HL-60/S4 treated with retinoic acid at 250 ng/mL for 4 days and 3 days (cell line): Measurements from ENCODE around the gene ARRB2.

ENCODE experiments used
- in situ Hi-C: fragments of 300-500 bp; cut with MboI; formaldehyde crosslinking; loops from 2 replicates; pipeline ENCODE4 v1.7.0; 2022; ENCODE audit warnings: low sequenced_read_pairs

ARRB2 gene

DNA sequence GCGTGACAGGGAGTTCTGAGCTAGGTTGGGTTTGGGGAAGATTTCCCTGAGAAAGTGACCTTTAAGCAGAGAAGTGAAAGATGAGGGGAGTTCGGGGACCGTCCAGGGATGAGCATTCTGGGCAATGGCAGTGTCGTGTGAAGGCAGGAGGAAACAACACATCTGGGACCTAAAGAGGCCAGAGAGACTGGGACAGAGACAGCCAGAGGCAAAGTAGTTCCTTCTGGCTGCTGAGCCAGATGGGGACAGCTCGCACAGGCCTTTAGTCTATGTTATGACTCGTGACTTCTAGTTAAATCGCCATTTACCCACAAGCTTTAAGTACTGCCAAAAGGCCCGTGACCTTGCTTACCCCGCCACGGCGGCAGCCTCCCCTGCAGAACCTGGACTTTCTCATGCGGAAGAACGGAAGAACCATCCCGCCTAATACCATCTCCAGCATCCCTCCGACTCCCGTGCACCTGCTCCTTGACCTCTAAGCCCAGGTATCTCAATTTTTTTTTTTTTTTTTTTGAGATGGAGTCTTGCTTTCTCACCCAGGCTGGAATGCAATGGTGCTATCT is 12.3 kb downstream of the ARRB2 start:
- in situ Hi-C loops: no loop called here

DNA sequence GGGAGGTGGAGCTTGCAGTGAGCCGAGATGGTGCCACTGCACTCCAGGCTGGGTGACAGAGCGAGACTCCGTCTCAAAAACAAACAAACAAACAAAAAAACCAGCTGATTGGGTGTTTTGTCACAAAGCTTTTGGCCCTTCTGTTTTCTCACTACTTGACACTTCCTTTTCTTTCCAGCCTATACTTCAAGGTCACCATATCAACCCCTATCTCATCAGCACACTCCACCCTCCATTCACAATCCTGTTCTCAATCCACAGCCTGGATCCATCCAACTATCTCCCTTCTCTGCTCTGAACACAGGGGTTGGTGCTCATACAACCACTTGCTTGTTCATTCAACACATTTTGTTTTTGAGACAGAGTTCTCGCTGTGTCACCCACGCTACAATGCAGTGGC is 14.2 kb downstream of the ARRB2 start:
- in situ Hi-C loops: no loop called here

DNA sequence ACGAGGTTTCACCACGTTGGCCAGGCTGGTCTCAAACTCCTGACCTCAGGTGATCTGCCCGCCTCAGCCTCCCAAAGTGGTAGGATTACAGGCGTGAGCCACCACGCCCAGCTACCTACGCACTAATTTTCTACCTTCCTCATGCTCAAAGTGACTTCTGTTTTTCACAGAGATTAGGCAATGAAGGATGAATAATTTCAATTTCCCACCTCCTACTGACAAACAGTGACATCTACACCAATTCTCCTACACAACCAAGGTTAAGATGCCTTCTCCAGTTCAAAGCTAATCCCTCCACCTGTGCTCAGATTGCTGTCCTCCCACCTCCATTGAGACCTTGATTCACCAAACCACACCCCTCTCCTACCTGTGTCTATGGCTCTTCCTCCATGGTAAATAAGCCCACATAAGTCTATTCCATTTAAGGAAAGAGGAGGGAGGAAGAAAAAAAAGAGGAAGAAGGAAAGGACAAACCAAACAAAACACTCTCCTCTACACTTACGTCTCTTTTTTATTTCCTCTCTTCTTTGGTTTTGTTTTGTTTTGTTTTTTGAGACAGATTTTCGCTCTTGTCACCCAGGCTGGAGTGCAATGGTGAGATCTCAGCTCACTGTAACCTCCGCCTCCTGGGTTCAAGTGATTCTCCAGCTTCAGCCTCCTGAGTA is 15.3 kb downstream of the ARRB2 start:
- in situ Hi-C loops: no loop called here

DNA sequence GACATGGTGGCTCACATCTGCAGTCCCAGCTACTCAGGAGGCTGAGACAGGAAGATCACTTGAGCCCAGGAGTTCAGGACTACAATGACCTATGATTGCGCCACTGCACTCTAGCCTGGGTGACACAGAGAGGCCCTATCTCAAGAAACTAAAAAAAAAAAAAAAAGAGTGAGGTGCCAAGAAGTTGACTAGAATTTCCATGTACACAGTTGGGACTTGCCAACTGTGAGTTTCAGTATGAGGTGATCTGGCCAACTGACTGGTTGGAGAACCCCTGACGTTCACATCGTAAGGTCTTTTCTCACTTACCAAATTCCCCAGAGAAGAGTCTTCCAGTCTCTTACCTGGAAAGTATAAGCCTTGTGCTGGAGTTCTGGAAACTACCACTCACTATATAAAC is 17.7 kb downstream of the ARRB2 start:
- in situ Hi-C loops: no loop called here

DNA sequence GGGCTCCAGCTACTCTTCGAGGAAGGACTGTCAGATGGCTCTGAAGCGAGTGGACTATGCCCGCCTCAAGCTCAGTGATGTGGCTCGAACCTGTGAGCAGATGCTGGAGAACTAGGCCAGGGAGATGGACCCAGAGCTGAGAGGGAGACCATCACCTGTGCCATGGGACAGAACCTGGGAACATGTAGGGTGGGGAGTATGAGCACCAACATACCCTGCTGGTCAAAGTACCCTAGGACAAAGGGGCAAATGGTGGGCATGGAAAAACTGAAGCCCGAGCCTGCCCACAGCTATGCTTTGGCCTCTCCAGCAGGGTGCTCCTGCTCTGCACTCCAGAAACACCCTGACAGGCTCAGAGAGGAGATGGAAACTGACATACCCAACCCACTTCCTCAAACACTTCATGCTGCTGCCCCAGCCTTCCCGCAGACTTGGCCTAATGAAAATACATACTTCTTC is 22.7 kb downstream of the ARRB2 start:
- in situ Hi-C loops: no loop called here

DNA sequence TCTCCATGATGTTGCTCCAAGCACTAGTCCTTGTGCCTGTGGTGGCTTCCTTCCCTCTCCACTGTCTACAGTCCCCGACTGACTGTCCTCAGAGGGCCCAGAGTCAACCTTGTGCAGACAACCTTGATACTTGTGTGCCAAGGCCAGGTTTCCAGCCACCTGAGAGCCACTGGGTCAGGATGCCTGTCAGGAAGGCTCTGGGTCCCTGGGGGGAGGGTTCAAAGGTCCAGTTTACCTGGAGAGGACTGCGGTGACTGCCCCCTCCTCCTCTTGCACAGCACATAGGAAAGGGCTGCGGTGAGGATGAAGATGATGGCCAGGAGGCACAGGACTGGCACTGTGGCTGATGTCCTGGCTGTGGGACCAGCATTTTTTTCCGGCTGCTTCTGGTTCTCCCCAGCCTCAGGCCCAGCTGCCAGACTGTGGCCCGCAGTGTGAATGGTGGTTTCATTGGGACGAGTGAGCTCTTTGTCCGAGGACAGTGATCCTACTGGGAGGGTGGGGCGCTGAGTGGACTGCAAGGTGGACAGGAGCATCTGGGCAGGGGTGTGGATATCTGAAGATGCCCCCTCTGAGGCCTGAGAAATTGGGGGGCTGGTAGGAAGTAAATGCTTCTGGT is 24.5 kb downstream of the ARRB2 start:
- in situ Hi-C loops: no loop called here

DNA sequence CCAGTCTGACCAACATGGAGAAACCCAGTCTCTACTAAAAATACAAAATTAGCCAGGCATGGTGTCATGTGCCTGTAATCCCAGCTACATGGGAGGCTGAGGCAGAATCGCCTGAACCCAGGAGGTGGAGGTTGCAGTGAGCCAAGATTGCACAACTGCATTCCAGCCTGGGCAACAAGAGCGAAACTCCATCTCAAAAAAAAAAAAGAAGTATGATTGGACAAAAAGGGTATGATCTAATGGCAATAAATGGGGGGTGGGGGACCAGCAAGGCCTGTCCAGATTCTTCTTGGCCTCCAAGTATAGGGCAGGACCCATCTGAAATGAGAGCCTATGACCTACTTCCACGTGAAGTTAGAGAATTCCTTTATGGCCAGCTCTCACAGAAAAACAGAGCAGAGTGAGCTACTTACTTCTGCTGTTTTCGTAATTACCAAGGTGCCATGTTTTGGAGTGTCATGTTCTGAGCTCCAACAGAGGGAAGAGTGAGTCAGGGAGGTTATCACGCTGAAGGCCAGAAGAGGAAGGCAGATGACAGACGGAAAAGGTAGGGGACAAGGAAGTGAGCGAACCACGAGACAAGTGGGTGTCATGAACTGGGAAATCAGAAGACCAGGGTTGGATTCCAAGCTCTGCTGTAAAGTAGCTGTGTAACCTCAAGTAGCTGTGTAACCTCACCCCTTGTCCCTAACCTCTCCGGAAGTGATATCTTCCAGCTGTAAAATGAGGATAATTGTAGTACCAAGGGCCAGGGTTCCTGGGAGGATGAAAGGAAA is 25.6 kb downstream of the ARRB2 start:
- in situ Hi-C loops: no loop called here

DNA sequence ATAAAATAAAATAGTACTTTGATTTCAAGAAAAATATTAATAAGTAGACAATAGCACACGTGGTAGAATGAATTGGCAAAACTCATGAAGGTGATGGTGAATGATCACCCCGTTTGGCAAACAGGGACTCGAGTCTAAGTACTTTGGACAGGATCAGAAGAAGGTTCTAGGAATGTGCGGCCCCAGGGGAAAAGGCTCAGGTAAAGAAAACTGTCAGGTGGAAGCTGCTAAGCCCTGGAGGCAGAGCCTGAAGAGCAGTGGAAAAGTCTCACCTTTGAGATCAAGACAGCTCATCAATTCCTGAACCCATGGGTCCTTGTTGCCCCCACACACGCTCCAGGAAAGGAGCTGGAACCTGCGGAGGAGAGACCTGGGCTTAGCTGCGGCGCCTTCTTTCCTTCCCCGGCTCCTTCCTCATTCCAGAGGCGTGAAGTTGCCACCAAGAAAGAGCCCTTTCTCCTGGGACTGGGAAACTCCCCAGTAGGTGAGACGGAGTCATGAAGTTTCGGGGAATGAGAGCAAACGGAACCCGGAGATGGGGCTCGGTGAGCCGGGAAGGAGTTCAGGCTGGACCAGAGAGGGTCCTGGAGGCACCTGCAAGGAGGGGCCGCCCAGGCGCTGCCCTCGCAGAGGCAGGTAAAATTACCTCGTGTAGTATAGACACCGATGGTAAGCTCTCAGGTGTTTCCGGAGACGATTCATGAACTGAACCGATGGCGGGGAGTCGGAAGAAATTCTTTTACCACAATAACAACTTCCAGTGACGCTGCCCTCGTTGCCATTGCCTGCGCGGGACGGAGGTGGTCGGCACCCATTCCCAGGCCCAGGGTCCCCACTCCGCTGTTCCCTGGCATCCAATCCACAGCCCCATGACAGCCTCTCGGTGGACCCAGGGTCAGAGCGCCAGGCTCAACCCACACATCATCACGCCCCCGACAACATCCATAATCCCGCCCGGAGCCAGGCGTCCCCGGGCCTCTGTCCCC is 28.0 kb downstream of the ARRB2 start:
- in situ Hi-C loops: no loop called here

DNA sequence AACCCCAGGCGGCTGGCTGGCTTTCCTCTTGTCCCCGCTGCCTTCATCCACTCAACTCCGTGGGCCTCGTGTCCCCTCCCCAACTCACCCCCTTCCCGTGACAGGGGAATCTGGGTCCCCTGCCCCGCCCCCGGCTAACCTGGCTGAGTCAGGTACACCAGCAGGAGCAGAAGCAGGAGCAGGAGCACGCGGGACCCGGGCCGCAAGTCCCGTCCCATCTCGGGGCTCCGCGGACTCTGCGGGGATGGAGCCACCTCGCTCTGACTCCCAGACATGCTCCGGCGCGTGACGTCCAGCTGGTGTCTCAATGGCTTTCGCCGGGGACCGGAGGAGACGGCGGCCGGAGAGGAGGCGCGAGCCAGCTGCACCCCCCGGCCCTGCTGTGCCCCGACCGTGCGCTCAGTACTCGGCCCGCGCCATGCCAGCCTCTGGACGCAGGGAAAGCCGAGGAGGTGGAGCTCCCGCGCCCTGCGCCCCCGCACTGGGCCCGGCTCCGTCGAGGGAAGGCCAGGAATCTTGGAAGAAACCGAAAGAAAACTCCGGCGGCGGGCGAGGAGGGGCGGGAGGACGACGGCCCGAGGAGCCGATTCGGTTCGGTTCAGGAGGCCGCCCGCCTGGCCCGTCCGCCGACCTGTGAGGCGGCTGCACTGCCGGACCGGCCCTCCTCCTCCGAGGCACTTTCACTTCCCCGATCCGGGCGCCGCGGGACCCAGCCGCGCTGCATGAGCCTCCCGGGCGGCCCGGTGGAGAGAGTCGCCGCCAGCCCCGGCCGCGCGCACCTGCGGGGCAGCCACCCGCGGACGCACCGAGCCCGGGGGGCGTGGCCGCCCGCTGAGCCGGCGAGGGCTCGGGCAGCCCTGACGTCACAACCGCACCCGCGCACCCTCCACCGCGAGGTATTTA is 28.9 kb downstream of the ARRB2 start, which contains the start of the genes CXCL16 and ZMYND15:
TSS of gene CXCL16 (minus strand) at position 807 of the 903 bp plus-strand sequence. CDS start at position 218, 589 bp downstream.
TSS of gene ZMYND15 (plus strand) at position 712 of the 903 bp plus-strand sequence. CDS start 716 bp downstream, outside the sequence.
- in situ Hi-C loops: no loop called here

DNA sequence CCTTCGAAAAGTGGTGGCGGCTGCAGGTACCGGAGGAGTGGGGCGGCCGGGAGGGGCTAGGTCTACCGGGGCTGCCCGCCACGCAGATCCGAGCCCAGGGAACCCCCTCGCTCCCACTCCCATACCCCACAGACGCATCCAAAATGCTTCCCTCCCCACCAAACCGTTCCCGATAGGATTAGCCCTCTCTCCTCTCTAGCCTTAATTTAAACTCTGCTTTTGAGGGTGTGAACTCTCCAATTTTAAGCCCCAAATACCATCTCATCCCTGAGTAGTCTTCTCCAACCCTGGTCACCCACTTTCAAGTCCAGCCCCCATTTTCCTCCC is 29.6 kb downstream of the ARRB2 start:
- in situ Hi-C loops: no loop called here

DNA sequence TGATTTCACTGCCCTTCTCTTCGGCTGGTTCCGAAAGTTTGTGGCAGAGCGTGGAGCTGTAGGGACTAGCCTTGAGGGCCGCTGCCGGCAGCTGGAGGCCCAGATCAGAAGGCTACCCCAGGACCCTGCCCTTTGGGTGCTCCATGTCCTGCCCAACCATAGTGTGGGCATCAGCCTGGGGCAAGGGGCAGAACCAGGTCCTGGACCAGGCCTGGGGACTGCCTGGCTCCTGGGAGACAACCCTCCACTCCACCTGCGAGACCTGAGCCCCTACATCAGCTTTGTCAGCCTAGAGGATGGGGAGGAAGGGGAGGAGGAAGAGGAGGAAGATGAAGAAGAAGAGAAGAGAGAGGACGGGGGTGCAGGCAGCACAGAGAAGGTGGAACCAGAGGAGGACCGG is 30.2 kb downstream of the ARRB2 start:
- in situ Hi-C loops: no loop called here

DNA sequence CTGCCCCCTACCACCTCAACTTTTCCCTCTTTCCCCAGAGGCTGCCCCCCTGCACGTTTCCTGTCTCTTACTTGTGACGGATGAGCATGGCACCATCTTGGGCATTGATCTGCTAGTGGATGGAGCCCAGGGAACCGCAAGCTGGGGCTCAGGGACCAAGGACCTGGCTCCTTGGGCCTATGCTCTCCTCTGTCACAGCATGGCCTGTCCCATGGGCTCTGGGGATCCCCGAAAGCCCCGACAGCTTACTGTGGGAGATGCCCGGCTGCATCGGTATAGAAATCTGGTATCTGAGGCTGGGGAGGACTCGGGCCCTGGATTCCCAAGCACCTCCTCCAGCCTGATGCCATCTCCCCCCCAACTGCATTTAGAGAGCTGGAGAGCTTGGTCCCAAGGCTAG is 31.1 kb downstream of the ARRB2 start:
- in situ Hi-C loops: no loop called here

DNA sequence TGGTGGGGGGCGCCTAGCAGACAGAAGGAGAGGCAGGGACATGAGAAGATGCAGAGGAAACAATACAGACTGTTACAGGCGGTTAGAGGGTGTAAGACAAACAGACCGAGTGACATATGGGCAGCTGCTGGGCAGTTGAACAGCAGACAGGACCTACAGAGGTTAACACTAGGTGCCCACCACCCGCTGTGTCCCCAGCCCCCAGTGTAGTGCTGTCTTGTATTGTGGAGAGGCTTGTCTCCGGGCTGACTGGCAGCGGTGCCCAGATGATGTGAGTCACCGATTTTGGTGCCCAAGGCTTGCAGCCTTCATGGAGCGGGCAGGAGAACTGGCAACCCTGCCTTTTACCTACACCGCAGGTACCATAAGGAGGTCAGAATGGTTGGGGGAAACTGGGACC is 31.7 kb downstream of the ARRB2 start:
- in situ Hi-C loops: no loop called here

DNA sequence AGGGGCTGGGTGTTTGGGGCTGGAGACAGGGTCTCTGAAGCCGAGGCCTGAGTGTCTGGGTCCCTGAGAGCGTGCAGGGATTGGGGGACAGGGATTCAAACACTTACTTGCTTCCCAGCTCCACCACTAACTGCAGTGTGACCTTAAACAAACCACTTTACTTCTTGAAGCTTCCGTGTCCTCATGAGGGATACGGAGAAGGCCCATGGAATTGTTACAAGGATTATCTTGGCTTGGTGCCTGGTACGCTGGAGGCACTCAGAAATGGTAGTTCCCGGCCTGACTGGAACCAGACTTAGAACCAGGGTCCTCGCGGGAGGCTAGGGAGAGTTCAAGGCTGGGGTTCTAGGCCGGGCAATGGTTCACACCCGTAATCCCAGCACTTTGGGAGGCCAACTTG is 32.2 kb downstream of the ARRB2 start:
- in situ Hi-C loops: no loop called here

DNA sequence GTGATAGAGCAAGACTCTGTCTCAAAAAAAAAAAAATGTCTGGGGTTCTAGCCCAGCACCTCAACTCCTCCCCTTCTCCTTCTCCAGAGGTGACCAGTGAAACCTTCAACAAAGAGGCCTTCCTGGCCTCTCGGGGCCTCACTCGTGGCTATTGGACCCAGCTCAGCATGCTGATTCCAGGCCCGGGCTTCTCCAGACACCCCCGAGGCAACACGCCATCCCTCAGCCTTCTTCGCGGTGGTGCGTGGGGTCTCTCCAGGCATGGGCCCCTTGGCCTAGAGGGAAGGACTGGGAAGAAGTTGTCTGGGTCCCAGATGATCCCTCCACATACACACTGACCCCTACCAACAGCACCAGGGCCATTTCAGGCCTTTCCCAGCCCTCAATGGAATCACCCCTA is 32.8 kb downstream of the ARRB2 start:
- in situ Hi-C loops: no loop called here

DNA sequence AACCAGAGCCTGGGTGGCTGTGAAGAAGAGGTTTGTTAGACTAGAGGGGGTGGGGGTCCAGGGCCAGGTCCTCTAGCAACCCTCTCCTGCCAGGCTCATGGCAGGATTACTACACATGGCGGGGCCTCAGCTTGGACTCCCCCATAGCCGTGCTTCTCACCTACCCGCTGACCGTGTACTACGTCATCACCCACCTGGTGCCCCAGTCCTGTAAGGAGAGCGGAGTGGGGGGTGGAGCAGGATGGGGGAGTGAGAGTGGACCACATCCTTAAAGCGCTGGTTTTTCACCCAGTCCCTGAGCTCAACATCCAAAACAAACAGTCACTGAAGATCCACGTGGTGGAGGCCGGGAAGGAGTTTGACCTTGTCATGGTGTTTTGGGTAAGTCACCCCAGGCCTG is 33.5 kb downstream of the ARRB2 start:
- in situ Hi-C loops: no loop called here

DNA sequence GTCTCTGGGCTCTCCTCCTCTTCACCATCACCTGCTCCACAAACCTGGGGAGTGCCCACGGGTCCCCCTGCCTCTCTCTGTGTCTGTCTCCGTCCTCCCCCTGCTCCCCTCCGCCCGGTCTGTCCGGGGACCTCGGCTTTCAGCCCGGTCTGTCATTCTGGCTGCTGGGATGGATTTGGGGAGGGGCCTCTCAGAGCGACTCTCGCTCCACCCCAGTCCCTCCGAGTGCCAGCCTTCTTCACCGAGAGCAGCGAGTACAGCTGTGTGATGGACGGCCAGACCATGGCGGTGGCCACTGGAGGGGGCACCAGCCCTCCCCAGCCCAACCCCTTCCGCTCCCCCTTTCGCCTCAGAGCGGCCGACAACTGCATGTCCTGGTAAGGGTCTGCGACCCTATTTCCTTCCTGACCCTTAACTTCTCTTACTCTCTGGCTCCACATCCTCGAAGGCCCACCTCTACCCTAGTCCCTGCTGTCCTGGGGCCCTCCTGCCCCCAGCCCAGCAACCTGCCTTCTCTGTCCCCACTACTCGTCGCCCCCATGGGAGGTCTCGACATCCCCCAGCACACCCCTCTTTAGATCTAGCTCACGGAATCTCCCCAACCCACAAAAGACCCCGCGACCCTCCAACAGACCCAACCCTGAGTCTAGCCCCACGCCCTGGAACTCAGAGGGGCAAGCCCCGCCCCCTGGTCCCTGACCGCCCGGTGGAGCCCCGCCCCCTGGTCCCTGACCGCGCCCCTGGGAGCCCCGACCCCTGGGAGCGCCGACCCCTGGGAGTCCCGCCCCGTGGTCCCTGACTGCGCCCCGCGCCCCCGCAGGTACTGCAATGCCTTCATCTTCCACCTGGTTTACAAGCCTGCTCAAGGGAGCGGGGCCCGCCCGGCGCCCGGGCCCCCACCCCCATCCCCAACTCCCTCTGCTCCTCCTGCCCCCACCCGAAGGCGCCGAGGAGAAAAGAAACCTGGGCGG is 34.9 kb downstream of the ARRB2 start:
- in situ Hi-C loops: no loop called here

DNA sequence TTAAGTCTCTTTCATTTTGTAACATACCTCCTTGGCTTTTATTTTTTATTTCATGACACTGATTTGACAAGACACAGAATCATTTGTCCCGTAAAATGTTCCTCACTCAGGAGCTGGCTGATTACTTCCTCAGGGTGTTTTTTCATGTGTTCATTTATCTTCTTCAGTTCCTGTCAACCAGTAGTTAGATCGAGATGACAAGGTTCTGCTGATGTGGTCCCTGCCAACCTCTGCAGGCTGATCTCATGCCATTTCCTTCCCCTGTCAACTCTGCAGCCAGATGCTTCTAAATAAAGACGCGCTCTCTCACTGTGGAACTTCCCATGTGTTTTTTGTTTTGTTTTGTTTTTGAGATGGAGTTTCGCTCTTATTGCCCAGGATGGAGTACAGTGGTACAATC is 37.4 kb downstream of the ARRB2 start:
- in situ Hi-C loops: no loop called here
